Smooth muscle cell (in vitro differentiated cells): ENCODE results near the gene CTXN3. TPM values are rescaled to one million over a fixed set of nuclear protein-coding genes. Genes with fewer than 3 reads are reported as not detected.
A peak's percentile ranks its signal among the peaks of the same experiment; 100 is the strongest.

Experiments
- DNase-seq: peaks from one replicate; lab custom pipeline; 2025; ENCODE audit not compliant: unreplicated experiment; lab: John Stamatoyannopoulos, UW
- H2AFZ ChIP-seq: fragments of 200-600 bp; sonication (generic); 2 replicates; pipeline ENCODE4 v1.6.0; 2016; ENCODE audit warnings: antibody characterized with exemption, low read depth, mild to moderate bottlenecking
- H3F3A ChIP-seq: fragments of 200-600 bp; sonication (generic); 2 replicates; pipeline ENCODE4 v1.6.0; 2017; ENCODE audit warnings: antibody characterized with exemption, low read depth
- H3K27ac ChIP-seq: fragments of 200-600 bp; sonication (generic); 2 replicates; pipeline ENCODE4 v1.5.1; 2016; ENCODE audit warnings: low read depth, mild to moderate bottlenecking
- H3K27me3 ChIP-seq: fragments of 200-600 bp; sonication (generic); 2 replicates; pipeline ENCODE4 v1.6.1; 2016; ENCODE audit warnings: low read depth, mild to moderate bottlenecking
- H3K36me3 ChIP-seq: fragments of 200-600 bp; sonication (generic); 2 replicates; pipeline ENCODE4 v1.5.1; 2016; ENCODE audit warnings: low read depth
- H3K4me1 ChIP-seq: fragments of 200-600 bp; sonication (generic); 2 replicates; pipeline ENCODE4 v1.5.1; 2016; ENCODE audit warnings: low read depth
- H3K4me2 ChIP-seq: fragments of 200-600 bp; sonication (generic); 2 replicates; pipeline ENCODE4 v1.6.0; 2016; ENCODE audit warnings: mild to moderate bottlenecking
- H3K4me3 ChIP-seq: fragments of 200-600 bp; sonication (generic); 2 replicates; pipeline ENCODE4 v1.5.1; 2016; ENCODE audit warnings: mild to moderate bottlenecking
- H3K79me2 ChIP-seq: fragments of 200-600 bp; sonication (generic); 2 replicates; pipeline ENCODE4 v1.6.0; 2016; ENCODE audit warnings: low read depth, mild to moderate bottlenecking
- H3K9ac ChIP-seq: fragments of 200-600 bp; sonication (generic); 2 replicates; pipeline ENCODE4 v1.6.0; 2016; ENCODE audit warnings: low read depth
- H3K9me3 ChIP-seq: fragments of 200-600 bp; sonication (generic); replicated peaks from 2 replicates; pipeline ENCODE4 v1.5.1; 2016; ENCODE audit warnings: low read depth
- H4K20me1 ChIP-seq: fragments of 200-600 bp; sonication (generic); 2 replicates; pipeline ENCODE4 v1.6.0; 2016; ENCODE audit warnings: low read depth
- WGBS: methylation state at CpG from one replicate; pipeline ENCODE4 v1.1.7; 2016; ENCODE audit warnings: low lambda C conversion rate; 5-methylcytosine and 5-hydroxymethylcytosine counted together
- polyA plus RNA-seq: library from polyadenylated mRNA; unstranded; fragments of >200 nt; fragmentation: Nextera tagmentation; extraction: Ambion mirVana; gene quantifications from 2 replicates; pipeline ENCODE4 v1.2.1, GENCODE V29; 2016
- total RNA-seq: library from RNA; depleted of rRNA; stranded (reverse); fragments of >200 nt; gene quantifications from 2 replicates; pipeline ENCODE4 v1.2.3, GENCODE V29; 2014
- TF ChIP-seq, protein P1 (sequence below): fragments of 200-600 bp; sonication (generic); IDR thresholded peaks from 2 replicates; pipeline ENCODE4 v1.5.1; 2017; ENCODE audit warnings: borderline replicate concordance, mild to moderate bottlenecking, antibody characterized with exemption; ENCODE audit not compliant: insufficient read depth, poor library complexity, severe bottlenecking

CTXN3 gene
- total and polyA plus RNA-seq, 2 experiments from 2014 or later = not detected

DNA sequence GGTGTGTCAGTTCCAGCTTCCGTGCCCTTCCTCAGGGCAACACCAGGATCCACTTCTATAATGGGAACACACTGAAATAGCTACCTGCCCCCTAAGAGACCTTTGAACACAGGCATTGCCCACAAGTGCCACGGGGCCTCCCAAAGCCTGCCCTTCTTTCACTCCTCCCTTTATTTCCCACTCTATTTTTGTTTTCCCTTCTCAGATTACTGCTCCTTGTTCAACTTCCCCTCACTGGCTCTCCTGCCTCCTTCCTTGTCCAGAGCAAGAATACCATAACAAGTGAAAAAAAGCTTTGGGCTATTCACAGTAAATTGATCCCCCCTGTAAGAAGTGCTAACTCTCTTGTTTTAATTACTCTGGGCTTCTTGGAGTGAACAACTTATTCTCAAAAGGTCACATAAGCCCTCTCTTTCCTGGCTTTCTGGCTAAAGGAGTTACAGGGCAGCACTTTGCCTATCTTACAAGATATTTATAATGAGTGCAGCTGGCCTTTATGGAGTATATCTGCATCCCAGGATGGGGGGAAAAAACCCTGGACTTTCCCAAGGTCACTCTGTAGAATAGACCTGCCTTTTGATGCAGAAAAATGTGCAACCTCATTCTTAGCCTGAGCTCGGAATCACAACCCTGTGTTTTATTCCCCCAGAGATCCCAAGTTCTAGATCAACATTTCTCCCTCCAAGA lies 11.3 kb downstream of the CTXN3 start:
- Histone ChIP-seq H3K27ac (no peak overlapping the region), H3K4me3 (no peak overlapping the region), H3K27me3 (no peaks in the 10 kb centered on the region), H3K9ac (no peak overlapping the region), H3K79me2 (no peaks in the 10 kb centered on the region), H3K4me1 (peaks cover 23% of the 10 kb centered on the region), H2AFZ (peak overlapping the region; percentile 25), H3K4me2 (no peak overlapping the region), H3K9me3 (no peaks in the 10 kb centered on the region), H3F3A (no peaks in the 10 kb centered on the region), H4K20me1 (no peaks in the 10 kb centered on the region), H3K36me3 (no peaks in the 10 kb centered on the region)
- TF ChIP-seq, protein P1, sequence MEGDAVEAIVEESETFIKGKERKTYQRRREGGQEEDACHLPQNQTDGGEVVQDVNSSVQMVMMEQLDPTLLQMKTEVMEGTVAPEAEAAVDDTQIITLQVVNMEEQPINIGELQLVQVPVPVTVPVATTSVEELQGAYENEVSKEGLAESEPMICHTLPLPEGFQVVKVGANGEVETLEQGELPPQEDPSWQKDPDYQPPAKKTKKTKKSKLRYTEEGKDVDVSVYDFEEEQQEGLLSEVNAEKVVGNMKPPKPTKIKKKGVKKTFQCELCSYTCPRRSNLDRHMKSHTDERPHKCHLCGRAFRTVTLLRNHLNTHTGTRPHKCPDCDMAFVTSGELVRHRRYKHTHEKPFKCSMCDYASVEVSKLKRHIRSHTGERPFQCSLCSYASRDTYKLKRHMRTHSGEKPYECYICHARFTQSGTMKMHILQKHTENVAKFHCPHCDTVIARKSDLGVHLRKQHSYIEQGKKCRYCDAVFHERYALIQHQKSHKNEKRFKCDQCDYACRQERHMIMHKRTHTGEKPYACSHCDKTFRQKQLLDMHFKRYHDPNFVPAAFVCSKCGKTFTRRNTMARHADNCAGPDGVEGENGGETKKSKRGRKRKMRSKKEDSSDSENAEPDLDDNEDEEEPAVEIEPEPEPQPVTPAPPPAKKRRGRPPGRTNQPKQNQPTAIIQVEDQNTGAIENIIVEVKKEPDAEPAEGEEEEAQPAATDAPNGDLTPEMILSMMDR = no peak
- DNase-seq = no peak
- WGBS = 94% methylated on average over 3 of the region's 3 CpGs

GRCh38 chr5:127664093-127664492 lies 15.2 kb downstream of the CTXN3 start:
- Histone ChIP-seq H3K4me1 (peaks cover 16% of the 10 kb centered on the region), H3K27ac (no peak overlapping the region), H3K4me3 (no peak overlapping the region), H3K9ac (no peak overlapping the region), H3K27me3 (no peaks in the 10 kb centered on the region), H3K36me3 (no peaks in the 10 kb centered on the region), H3K79me2 (no peaks in the 10 kb centered on the region), H3K4me2 (no peak overlapping the region), H4K20me1 (no peaks in the 10 kb centered on the region), H3F3A (no peaks in the 10 kb centered on the region), H2AFZ (no peak overlapping the region), H3K9me3 (no peaks in the 10 kb centered on the region)
- 84% methylated on average over 5 of the region's 5 CpGs for WGBS
- DNase-seq = no peak
- TF ChIP-seq, protein P1 = no peak

- TF ChIP-seq, protein P1 = no peak
- Histone ChIP-seq H4K20me1 (no peaks in the 10 kb centered on the region), H3K4me1 (peaks cover under 1% of the 10 kb centered on the region), H3K79me2 (no peaks in the 10 kb centered on the region), H3K27ac (no peak overlapping the region), H3K9me3 (no peaks in the 10 kb centered on the region), H3K9ac (no peak overlapping the region), H3F3A (no peaks in the 10 kb centered on the region), H2AFZ (no peak overlapping the region), H3K36me3 (no peaks in the 10 kb centered on the region), H3K4me3 (no peak overlapping the region), H3K27me3 (no peaks in the 10 kb centered on the region), H3K4me2 (no peak overlapping the region)
- no peak for DNase-seq
These were observed 16.8 kb downstream of the CTXN3 start for GRCh38 chr5:127665641-127666040.
